Neural progenitor cell (in vitro differentiated cells): ENCODE data around the gene ACAA1.

ENCODE experiments used
- CTCF ChIP-seq: fragments of 200-600 bp; sonication (generic); IDR thresholded peaks from 2 replicates; pipeline ENCODE4 v1.5.1; 2017; ENCODE audit warnings: antibody characterized with exemption, mild to moderate bottlenecking
- EZH2 ChIP-seq: fragments of 200-600 bp; sonication (generic); IDR thresholded peaks from 2 replicates; pipeline ENCODE4 v1.6.1; 2017; ENCODE audit warnings: antibody characterized with exemption, mild to moderate bottlenecking, moderate library complexity

DNA sequence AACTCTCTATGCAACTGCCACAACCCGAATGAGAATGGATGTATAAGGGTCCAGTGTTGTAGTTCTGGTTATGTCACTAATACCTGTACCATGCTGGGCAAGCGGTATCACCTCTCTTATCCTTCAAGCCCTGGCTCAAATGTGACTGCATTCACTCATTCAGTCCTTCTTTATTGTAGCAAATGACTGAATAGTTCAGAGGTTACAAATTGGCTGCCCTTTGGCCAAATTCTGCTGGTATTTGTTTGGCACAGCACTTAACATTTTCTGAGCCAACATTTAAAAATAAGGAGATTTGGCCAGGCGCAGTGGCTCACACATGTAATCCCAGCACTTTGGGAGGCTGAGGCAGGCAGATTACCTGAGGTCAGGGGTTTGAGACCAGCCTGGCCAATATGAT lies 50.4 kb downstream of the ACAA1 start:
- TF ChIP-seq CTCF, result no peak
- TF ChIP-seq EZH2, result no peak
